Keratinocyte (primary cell): ENCODE measurements around the gene TMEM74B. TPM values are rescaled to one million over a fixed set of nuclear protein-coding genes. Genes with fewer than 3 reads are reported as not detected.

Experiments used
- DNase-seq: peaks from one replicate; pipeline ENCODE4 v3.0.0-alpha.2; 2011; ENCODE audit warnings: low read depth, missing footprints, low spot score
- FAIRE-seq: peaks from 2 replicates; lab custom pipeline; 2011; peaks lifted over from hg19 to GRCh38; lab: Jason Lieb, UNC
- H2AFZ ChIP-seq: 2 replicates; pipeline ENCODE4 v1.6.0; 2012; ENCODE audit warnings: low read length, control low read depth, inconsistent platforms; ENCODE audit not compliant: control insufficient read depth
- H3K27ac ChIP-seq: 2 replicates; pipeline ENCODE4 v1.5.1; 2011; ENCODE audit warnings: low read length; ENCODE audit not compliant: control insufficient read depth, insufficient read depth
- H3K27me3 ChIP-seq: 3 replicates; pipeline ENCODE4 v1.6.0; 2011; ENCODE audit warnings: low read length; ENCODE audit not compliant: control insufficient read depth, insufficient read depth; ENCODE audit errors: extremely low read depth
- H3K36me3 ChIP-seq, 2 experiments: 2 replicates in 1 of 2; 3 replicates in 1 of 2; pipeline ENCODE4 v1.5.1; 2011; ENCODE audit warnings: low read length in 2 of 2, mild to moderate bottlenecking in 1 of 2; ENCODE audit not compliant: control insufficient read depth in 2 of 2, insufficient read depth in 2 of 2; ENCODE audit errors: extremely low read depth in 1 of 2
- H3K4me1 ChIP-seq: 3 replicates; pipeline ENCODE4 v1.5.1; 2011; ENCODE audit warnings: low read length; ENCODE audit not compliant: control insufficient read depth, insufficient read depth; ENCODE audit errors: extremely low read depth
- H3K4me2 ChIP-seq: 3 replicates; pipeline ENCODE4 v1.6.0; 2011; ENCODE audit warnings: low read depth, low read length; ENCODE audit not compliant: control insufficient read depth, insufficient read depth; ENCODE audit errors: extremely low read depth
- H3K4me3 ChIP-seq, 3 experiments: fragments of 200-600 bp in 1 of 3; sonication (generic) in 1 of 3; 2 replicates in 2 of 3; 3 replicates in 1 of 3; pipeline ENCODE4 v1.5.1; 2011 to 2016; ENCODE audit warnings: low read length in 3 of 3, mild to moderate bottlenecking in 3 of 3, control low read depth in 2 of 3, inconsistent platforms in 1 of 3, low read depth in 1 of 3, mixed read lengths in 1 of 3, mixed run types in 1 of 3, moderate library complexity in 1 of 3; ENCODE audit not compliant: control insufficient read depth in 2 of 3, insufficient read depth in 2 of 3; ENCODE audit errors: extremely low read depth in 1 of 3
- H3K79me2 ChIP-seq: 2 replicates; pipeline ENCODE4 v1.6.0; 2012; ENCODE audit warnings: low read length; ENCODE audit not compliant: control insufficient read depth, insufficient read depth
- H3K9ac ChIP-seq: 3 replicates; pipeline ENCODE4 v1.6.0; 2011; ENCODE audit warnings: low read length; ENCODE audit not compliant: control insufficient read depth, insufficient read depth; ENCODE audit errors: extremely low read depth
- H3K9me1 ChIP-seq: 3 replicates; pipeline ENCODE4 v1.6.0; 2011; ENCODE audit warnings: low read length; ENCODE audit not compliant: control insufficient read depth, insufficient read depth; ENCODE audit errors: extremely low read depth
- H3K9me3 ChIP-seq: 2 replicates; pipeline ENCODE4 v1.5.1; 2012; ENCODE audit warnings: low read depth, low read length; ENCODE audit not compliant: control insufficient read depth
- H4K20me1 ChIP-seq: 3 replicates; pipeline ENCODE4 v1.6.0; 2011; ENCODE audit warnings: low read length; ENCODE audit not compliant: control insufficient read depth, insufficient read depth; ENCODE audit errors: extremely low read depth
- EZH2 ChIP-seq: IDR thresholded peaks from one replicate; pipeline ENCODE4 v1.6.1; 2012; ENCODE audit warnings: inconsistent platforms, mild to moderate bottlenecking, low read length, moderate library complexity
- dilution Hi-C: fragments of 300-500 bp; cut with MboI; formaldehyde crosslinking; loops from one replicate; pipeline ENCODE4 v1.7.0; 2020; ENCODE audit warnings: low sequenced_read_pairs; ENCODE audit not compliant: extremely low pct_ligation_motif_present
- polyA plus RNA-seq, 5 experiments: library from polyadenylated mRNA; depleted of rRNA in 3 of 5; stranded (reverse) in 3 of 5; stranded (forward) in 1 of 5; unstranded in 1 of 5; fragments of >200 nt; gene quantifications; 1 replicate in 1 of 5; 2 replicates in 3 of 5; 3 replicates in 1 of 5; pipeline versions ENCODE4 v1.2.1 to v1.2.3, GENCODE V29; 2011 to 2012; ENCODE audit warnings: missing spikeins in 2 of 5, low read depth in 1 of 5, low replicate concordance in 1 of 5
- TF ChIP-seq, protein P1 (sequence below), 3 experiments: IDR thresholded peaks in 1 of 3; conservative IDR thresholded peaks in 1 of 3; optimal IDR thresholded peaks in 1 of 3; 2 replicates in 2 of 3; 3 replicates in 1 of 3; pipeline versions ENCODE3 to v1.5.1; 2011; ENCODE audit warnings: low read length in 3 of 3, mild to moderate bottlenecking in 3 of 3, moderate library complexity in 2 of 3, control low read depth in 1 of 3, inconsistent platforms in 1 of 3; ENCODE audit not compliant: insufficient read depth in 2 of 3; ENCODE audit errors: extremely low read depth in 1 of 3

Gene TMEM74B
- polyA plus RNA-seq, 1 donor (not counting 4 experiments of a cell fraction or from before 2014, with no cell fraction given): 0.58 TPM

- dilution Hi-C loops: no loop called here
- H3K4me3 ChIP-seq: no peak overlapping the region
- H3K79me2 ChIP-seq: peaks cover 38% of the 10 kb centered on the region
- H3K27ac ChIP-seq: no peak overlapping the region
- H3K9ac ChIP-seq: no peak overlapping the region
- H3K4me1 ChIP-seq: no peaks in the 10 kb centered on the region
- no peaks in the 10 kb centered on the region for H4K20me1 ChIP-seq
- no peaks in the 10 kb centered on the region for H3K27me3 ChIP-seq
- peaks cover 26 to 29% of the 10 kb centered on the region in 2 experiments for H3K36me3 ChIP-seq
- no peaks in the 10 kb centered on the region for H3K9me3 ChIP-seq
- no peak overlapping the region for H3K4me2 ChIP-seq
- H3K9me1 ChIP-seq: no peaks in the 10 kb centered on the region
- FAIRE-seq (no peak), DNase-seq (no peak)
- no peak overlapping the region for H2AFZ ChIP-seq
- TF ChIP-seq, protein P1, sequence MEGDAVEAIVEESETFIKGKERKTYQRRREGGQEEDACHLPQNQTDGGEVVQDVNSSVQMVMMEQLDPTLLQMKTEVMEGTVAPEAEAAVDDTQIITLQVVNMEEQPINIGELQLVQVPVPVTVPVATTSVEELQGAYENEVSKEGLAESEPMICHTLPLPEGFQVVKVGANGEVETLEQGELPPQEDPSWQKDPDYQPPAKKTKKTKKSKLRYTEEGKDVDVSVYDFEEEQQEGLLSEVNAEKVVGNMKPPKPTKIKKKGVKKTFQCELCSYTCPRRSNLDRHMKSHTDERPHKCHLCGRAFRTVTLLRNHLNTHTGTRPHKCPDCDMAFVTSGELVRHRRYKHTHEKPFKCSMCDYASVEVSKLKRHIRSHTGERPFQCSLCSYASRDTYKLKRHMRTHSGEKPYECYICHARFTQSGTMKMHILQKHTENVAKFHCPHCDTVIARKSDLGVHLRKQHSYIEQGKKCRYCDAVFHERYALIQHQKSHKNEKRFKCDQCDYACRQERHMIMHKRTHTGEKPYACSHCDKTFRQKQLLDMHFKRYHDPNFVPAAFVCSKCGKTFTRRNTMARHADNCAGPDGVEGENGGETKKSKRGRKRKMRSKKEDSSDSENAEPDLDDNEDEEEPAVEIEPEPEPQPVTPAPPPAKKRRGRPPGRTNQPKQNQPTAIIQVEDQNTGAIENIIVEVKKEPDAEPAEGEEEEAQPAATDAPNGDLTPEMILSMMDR (optimal IDR thresholded peaks at IDR 0.05 in 1 of 3, IDR thresholded peaks at IDR 0.05 in 1 of 3, conservative IDR thresholded peaks at IDR 0.05 in 1 of 3; ENCODE audit: extremely low read depth in 1 of 3, insufficient read depth in 2 of 3, low read length in 3 of 3): no peak
- TF ChIP-seq EZH2: no peak
These were observed 50.4 kb downstream of the TMEM74B start for GRCh38 chr20:1134355-1134754.

- Histone ChIP-seq H3K9me1 (no peaks in the 10 kb centered on the region), H3K9ac (no peak overlapping the region), H4K20me1 (no peaks in the 10 kb centered on the region), H2AFZ (no peak overlapping the region), H3K79me2 (peaks cover 38% of the 10 kb centered on the region), H3K27ac (no peak overlapping the region), H3K27me3 (no peaks in the 10 kb centered on the region), H3K4me3 (no peak overlapping the region), H3K9me3 (no peaks in the 10 kb centered on the region), H3K4me2 (no peak overlapping the region), H3K4me1 (no peaks in the 10 kb centered on the region), H3K36me3 (peaks cover 27 to 45% of the 10 kb centered on the region in 2 experiments)
- dilution Hi-C loops: no loop called here
- FAIRE-seq (no peak), DNase-seq (no peak)
- TF ChIP-seq, protein P1 (optimal IDR thresholded peaks at IDR 0.05 in 1 of 3, IDR thresholded peaks at IDR 0.05 in 1 of 3, conservative IDR thresholded peaks at IDR 0.05 in 1 of 3; ENCODE audit: extremely low read depth in 1 of 3, insufficient read depth in 2 of 3, low read length in 3 of 3): no peak
- TF ChIP-seq EZH2: no peak
These were observed 53.4 kb downstream of the TMEM74B start for GRCh38 chr20:1131354-1131753.
